ENCODE results near the gene SLC50A1.
A peak's percentile ranks its signal among the peaks of the same experiment; 100 is the strongest.

SLC50A1 gene

GRCh38 chr1:155134880-155135414, 705 bp upstream of the SLC50A1 start (continued):
- TF ChIP-seq ZNF341 (tag by site-specific recombination; IDR thresholded peaks at IDR 0.05; ENCODE audit: low read depth) (peak; percentile 11; the same call in 1 of the 2 replicates), ZNF280D (tag by site-specific recombination; IDR thresholded peaks at IDR 0.05) (no peak), EGR2 (tag by site-specific recombination; IDR thresholded peaks at IDR 0.05; ENCODE audit: low read depth) (peak; percentile 80), ZNF558 (tag by site-specific recombination; IDR thresholded peaks at IDR 0.05) (no peak), SCRT1 (tag by site-specific recombination; IDR thresholded peaks at IDR 0.05; ENCODE audit: borderline replicate concordance) (peak; percentile 89), BCL11B (tag by site-specific recombination; IDR thresholded peaks at IDR 0.05; ENCODE audit: low read depth) (no peak), ZBTB21 (tag by site-specific recombination; IDR thresholded peaks at IDR 0.05) (peak; percentile 72), ZFHX2 (tag by site-specific recombination; conservative IDR thresholded peaks at IDR 0.05) (peak; percentile 93), ZBTB48 (tag by site-specific recombination; IDR thresholded peaks at IDR 0.05) (no peak), ZNF514 (tag by site-specific recombination; IDR thresholded peaks at IDR 0.05) (no peak), HIC1 (tag by site-specific recombination; IDR thresholded peaks at IDR 0.05) (peak; percentile 58; the same call in 1 of the 2 replicates), OVOL3 (tag by site-specific recombination; IDR thresholded peaks at IDR 0.05) (no peak), ZIC2 (tag by site-specific recombination; IDR thresholded peaks at IDR 0.05) (peak; percentile 71), ZFP37 (tag by site-specific recombination; IDR thresholded peaks at IDR 0.05) (no peak; the same call in 1 of the 2 replicates), ZNF701 (tag by site-specific recombination; IDR thresholded peaks at IDR 0.05) (no peak), ZNF24 (tag by site-specific recombination; IDR thresholded peaks at IDR 0.05) (no peak), PBX3 (CRISPR knock-in tag; IDR thresholded peaks at IDR 0.05) (0 out of 2 replicates have a peak, but pooled peaks have one; percentile 43), HOXC10 (CRISPR knock-in tag; IDR thresholded peaks at IDR 0.05) (no peak), ZXDB (tag by site-specific recombination; IDR thresholded peaks at IDR 0.05) (peak; percentile 2; the same call in 1 of the 2 replicates), FEZF1 (tag by site-specific recombination; IDR thresholded peaks at IDR 0.05) (no peak), ZFP41 (tag by site-specific recombination; IDR thresholded peaks at IDR 0.05; ENCODE audit: borderline replicate concordance) (no peak), ZNF600 (tag by site-specific recombination; IDR thresholded peaks at IDR 0.05) (peak; percentile 94), INSM2 (tag by site-specific recombination; IDR thresholded peaks at IDR 0.05) (0 out of 2 replicates have a peak, but pooled peaks have one; percentile 37), ZNF394 (tag by site-specific recombination; IDR thresholded peaks at IDR 0.05; ENCODE audit: borderline replicate concordance) (no peak; the same call in 1 of the 2 replicates), REPIN1 (tag by site-specific recombination; IDR thresholded peaks at IDR 0.05; ENCODE audit: low read depth) (no peak), ZBTB17 (tag by site-specific recombination; IDR thresholded peaks at IDR 0.05) (peak; percentile 44), ZBTB44 (tag by site-specific recombination; IDR thresholded peaks at IDR 0.05) (no peak), ZNF202 (tag by site-specific recombination; IDR thresholded peaks at IDR 0.05; ENCODE audit: borderline replicate concordance) (no peak), ZNF76 (tag by site-specific recombination; IDR thresholded peaks at IDR 0.05; ENCODE audit: borderline replicate concordance, low read depth) (peak; percentile 86), KLF10 (tag by site-specific recombination; IDR thresholded peaks at IDR 0.05) (peak; percentile 96)

All from HEK293 (cell line).